HG03521 (cell line): ENCODE data around the gene CAP1.
"Not testable (repeated sequence)": the region's sequence is repeated elsewhere in the genome, so short reads cannot be mapped to it uniquely, and the experiment has no call there.

Experiments used
- ATAC-seq: cut with Tn5 transposase; IDR thresholded peaks from one replicate; pipeline ENCODE4 v1.9.1; 2021; ENCODE audit warnings: mild to moderate bottlenecking, moderate library complexity; ENCODE audit not compliant: unreplicated experiment

Gene CAP1

DNA sequence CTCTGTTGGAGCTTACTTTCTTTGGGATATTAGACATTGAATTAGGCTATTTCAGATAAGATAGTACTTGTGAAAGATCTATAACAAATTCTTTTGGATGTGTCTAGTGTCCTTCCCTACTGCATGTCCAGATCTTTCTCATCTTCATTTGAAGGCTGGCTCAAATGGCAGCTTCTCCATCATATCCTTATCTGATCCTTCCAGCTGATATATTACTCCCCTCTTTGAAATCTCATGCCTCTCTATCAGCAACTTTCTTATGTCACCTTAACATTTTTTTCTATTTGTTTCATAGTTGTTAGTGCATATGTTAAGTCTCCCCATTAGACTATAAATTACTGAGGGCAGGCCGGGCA is 17.5 kb downstream of the CAP1 start:
- no peak for ATAC-seq

GRCh38 chr1:40058453-40059337 is 18.2 kb downstream of the CAP1 start:
- no peak for ATAC-seq

GRCh38 chr1:40059338-40059959 is 18.9 kb downstream of the CAP1 start:
- no peak for ATAC-seq

DNA sequence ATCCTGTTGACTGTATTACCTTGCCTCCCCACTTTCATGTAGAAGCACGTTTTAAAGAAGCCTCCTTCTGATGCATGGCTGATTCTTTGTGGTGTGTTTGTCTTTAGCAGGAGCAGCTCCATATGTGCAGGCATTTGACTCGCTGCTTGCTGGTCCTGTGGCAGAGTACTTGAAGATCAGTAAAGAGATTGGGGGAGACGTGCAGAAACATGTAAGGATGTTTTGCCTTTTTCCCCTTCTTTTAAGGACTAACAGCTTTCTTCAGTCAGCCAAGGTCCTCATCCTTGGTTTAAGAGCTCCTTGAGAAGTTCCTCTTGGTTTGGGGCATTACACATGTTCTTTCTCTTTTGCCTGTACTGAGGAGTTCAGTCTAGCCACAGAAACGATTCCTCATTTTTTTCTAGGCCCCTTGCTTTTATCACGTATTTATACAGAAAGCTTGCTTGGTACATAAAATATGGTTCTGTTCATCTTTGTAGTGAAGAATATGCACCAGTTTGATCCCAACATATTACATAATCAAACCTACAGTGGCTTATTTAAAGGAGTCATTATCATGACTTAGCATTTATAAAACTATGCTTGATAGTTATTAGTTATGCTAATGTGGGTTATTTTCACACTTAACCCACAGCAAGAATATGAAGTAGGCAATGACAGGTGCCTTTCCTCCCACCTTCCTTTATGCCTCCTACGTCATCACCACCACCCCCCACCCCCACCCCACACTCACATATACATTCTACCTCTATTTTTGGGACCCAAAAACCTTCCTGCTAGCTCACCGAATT is 19.6 kb downstream of the CAP1 start:
- no peak for ATAC-seq

DNA sequence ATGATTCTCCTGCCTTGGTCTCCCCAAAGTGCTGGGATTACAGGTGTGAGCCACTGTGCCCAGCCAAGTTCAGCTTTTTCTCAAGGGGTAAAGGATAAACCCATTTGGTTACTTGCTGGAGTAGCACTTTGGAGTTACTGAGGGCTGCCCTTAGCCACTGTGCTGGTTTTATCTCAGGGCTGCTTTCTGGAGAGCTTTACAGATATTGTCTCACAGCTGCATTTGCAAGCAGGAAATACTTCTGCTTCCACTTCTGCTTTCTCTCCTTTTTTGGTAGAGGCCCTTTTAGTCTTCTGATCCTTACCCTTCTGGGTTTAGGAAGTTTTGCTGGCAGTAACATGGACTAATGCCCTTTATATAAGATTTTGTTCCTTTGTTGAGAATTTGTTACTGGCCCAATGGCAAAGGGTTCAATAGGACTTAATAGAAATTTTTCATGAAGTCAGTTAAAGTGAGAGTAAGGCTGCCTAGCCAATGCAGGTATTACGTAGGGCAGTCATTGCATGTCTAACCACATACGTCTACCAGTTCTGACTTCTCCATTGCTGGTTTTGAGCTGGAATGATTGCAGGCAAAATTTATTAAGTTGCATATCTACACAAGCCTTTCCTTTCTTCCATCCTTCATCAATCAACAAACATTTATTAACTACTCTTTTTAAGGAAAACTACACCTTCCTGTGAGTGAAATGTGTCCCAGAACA is 24.4 kb downstream of the CAP1 start:
- peak; percentile 66 for ATAC-seq

DNA sequence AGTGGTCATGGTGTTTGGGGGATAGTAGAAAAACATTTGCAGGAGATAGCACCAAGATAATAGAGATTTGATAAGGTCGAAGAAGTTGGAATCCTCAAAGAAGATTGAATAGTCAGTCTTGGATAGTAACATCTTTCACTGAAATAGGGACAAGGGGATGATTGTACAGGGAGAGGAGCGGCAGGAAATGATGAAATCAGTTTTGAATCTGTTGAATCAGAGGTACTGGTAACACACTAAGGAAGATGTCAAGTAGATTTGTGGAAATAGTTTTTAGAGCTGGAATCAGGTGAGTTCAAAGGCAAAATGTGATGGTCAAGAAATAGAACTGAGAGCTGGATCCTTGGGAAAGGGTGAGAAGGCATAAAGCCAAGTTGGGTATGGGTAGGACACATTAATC is 26.5 kb downstream of the CAP1 start:
- no peak for ATAC-seq

DNA sequence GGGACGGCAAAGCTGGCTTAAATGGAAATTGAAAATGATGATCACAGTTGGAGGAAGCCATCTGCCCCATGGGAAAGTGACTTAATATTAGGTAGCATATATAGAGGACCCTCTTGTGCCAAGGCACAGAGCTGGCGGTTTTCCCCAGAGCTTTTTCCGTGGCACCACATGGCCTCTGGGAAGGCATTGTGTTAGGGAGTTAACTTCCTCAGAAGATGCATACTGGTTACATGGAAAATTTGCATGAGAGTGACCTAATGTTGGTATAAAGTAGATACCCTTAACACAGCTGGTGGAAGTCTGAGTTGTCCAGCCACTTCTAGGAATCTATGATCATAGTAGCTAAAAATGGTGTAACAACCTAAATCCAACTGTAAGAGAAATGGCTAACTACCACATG is 27.3 kb downstream of the CAP1 start:
- no peak for ATAC-seq

- no peak for ATAC-seq
Observed at GRCh38 chr1:40072142-40072541, 31.6 kb downstream of the CAP1 start.

DNA sequence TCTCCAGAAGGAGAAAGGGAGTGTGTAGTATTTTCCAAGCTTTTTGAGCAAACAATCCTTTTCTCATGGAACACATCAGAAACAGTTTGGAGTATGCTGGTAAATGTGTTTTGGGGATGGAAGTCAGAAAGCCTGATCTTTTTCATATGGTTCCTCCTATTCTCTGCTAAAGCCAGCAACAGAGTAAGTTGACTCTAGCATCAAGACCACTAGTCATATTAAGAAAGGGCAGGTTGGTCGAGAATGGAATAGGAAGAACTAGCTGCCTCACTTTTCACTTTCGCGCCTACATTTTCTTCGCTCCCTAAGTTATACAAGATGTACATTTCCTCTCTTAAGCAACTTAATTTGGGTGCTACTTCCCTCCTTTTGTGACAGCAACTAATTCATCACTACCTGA is 32.5 kb downstream of the CAP1 start:
- no peak for ATAC-seq

DNA sequence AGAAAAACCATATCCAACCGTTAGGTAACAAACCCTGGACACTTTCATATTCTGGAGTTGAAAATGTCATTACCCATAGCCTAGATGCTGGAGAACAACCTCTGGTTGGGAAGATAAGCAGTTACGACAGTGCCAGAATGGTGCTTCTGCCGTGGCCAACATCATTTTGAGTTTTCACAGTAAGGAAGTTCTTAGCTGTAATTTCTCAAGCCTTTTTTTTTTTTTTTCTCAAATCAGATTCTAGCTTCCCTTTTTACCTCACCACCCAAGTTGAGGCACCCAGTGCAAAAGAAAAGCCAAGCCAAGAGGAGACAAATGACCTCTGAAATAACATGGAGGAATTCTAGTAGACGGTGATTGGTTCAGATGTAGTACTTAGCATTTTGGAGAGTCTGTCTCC is 34.7 kb downstream of the CAP1 start:
- no peak for ATAC-seq

DNA sequence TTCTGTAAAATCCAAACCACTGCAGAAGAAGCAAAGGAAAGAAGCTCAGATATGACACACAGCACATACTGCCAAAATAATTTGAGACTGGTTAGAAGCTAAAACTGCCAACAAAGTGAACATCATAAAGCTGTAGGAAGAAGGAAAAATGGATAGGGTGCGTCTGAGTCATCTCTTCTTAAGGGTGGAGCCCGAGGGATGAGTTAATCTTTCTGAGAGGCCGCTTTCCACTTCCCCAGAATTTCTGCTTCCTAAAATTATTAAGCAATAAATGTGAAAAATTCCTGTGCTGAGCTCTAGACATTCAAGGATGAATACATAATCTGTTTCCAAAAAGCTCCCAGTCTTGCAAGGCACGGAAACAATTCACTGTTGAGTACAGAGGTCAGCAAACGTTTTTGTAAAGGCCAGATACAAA is 36.4 kb downstream of the CAP1 start:
- no peak for ATAC-seq

GRCh38 chr1:40078512-40079333 is 38.2 kb downstream of the CAP1 start:
- no peak for ATAC-seq

DNA sequence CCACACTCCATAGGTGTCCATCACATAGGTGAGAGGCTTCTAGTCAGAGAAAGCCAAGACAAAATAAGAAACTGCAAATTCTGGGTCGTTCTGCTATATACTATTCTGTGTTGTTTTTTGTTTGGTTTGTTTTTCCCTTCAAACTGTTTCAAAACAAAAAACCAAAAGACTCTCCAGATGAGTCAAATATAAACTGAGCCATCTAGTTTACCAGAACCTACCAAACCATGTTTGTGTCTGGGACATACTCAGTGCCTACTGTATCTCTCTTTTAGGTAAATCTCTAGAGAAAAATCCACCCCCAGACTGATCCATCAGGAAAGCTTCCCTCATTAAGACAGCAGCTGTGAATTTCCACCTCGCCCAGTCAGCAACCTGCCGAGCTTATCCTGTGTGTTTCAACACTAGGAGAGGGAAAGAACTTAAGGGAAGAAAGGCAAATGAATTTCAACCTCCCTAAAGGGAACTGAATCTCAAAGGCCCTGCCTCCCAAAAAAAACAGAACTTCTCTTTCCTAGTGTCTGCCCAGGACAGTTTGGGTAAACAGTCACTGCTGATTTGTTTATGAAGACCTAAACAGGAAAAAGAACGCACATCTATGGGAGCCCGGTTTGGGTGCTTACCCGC is 39.4 kb downstream of the CAP1 start:
- no peak for ATAC-seq

DNA sequence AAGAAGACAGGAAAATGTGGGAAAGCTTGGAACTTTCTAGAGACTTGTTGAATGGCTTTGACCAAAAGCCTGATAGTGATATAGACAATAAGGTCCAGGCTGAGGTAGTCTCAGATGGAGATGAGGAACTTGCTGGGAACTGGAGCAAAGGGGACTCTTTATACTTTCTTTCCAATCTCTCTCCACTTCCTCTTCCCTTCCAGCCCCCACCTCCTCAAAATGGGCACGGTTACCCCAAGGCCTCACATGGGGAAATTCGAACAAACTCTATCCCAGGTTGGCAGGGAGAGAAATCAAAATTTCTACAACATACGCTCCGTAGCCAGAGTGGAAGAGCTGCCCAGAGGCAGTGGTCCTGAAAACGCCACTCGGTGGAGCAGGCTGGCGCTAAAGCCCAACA is 41.3 kb downstream of the CAP1 start:
- ATAC-seq, result no peak

DNA sequence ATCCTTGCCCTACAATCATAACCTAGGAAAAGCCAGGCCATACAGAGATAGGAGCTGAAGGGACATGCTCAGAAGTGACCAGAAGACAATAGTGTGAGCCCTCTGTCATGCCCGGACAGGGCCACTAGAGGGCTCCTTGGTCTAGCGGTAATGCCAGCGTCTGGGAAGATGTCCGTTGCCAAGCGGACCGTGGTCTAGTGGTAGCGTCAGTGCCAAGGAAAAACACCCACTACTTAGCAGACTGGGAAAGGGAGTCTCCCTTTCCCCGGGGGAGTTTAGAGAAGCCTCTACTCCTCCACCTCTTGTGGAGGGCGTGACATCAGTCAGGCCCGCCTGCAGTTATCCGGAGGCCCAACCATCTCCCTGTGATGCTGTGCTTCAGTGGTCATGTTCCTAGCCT is 44.2 kb downstream of the CAP1 start:
- not testable (repeated sequence) for ATAC-seq

- no peak for ATAC-seq
Observed at GRCh38 chr1:40090652-40091355, 50.3 kb downstream of the CAP1 start.

- no peak for ATAC-seq
Observed at GRCh38 chr1:40092241-40092640, 51.7 kb downstream of the CAP1 start.

GRCh38 chr1:40092706-40093639 is 52.4 kb downstream of the CAP1 start:
- no peak for ATAC-seq
